K562 (cell line): ENCODE results near the gene DENND1A. TPM values are rescaled to one million over a fixed set of nuclear protein-coding genes. Genes with fewer than 3 reads are reported as not detected.

Experiments
- ATAC-seq: fragments of 200-7000 bp; cut with Tn5 transposase; 3 replicates; pipeline ENCODE4 v1.9.1; 2020; ENCODE audit warnings: moderate library complexity
- BruUV-seq: library from RNA; stranded (reverse); fragments of 400-500 nt; replicated peaks from 2 replicates; lab custom pipeline; 2021; lab: Mats Ljungman, UMichigan
- CTCF ChIA-PET: fragments of 300-600 bp; formaldehyde crosslinking; extraction: SDS; loops from one replicate; lab custom pipeline; 2021; ENCODE audit warnings: low intra/inter-chr PET ratio; lab: Yijun Ruan, JAX
- POLR2A ChIA-PET: fragments of 300-600, 350-650 bp; sonication (Branson Sonifier 250); formaldehyde crosslinking; extraction: SDS; loops from one replicate; lab custom pipeline; 2021; ENCODE audit warnings: antibody characterized with exemption, inconsistent platforms; lab: Yijun Ruan, JAX
- DNase-seq, 4 experiments: peaks; one replicate each; pipeline versions ENCODE4 v3.0.0 to v3.0.0-alpha.2; 2011 to 2018; ENCODE audit warnings: low spot score in 3 of 4, mixed read lengths in 3 of 4; ENCODE audit errors: extremely low read depth in 1 of 4
- FAIRE-seq: peaks from 2 replicates; lab custom pipeline; 2011; peaks lifted over from hg19 to GRCh38; lab: Jason Lieb, UNC
- H2AFZ ChIP-seq: 2 replicates; pipeline ENCODE4 v1.6.0; 2011; ENCODE audit warnings: low read depth, low read length, control low read depth, inconsistent platforms
- H3K27ac ChIP-seq: fragments of 200-600 bp; 3 replicates; pipeline ENCODE4 v1.8.0; 2011; ENCODE audit warnings: low read depth, mild to moderate bottlenecking, control low read depth, inconsistent platforms, low read length, moderate library complexity, mixed read lengths; ENCODE audit errors: extremely low read depth
- H3K27me3 ChIP-seq, 2 experiments: fragments of 300-600 bp in 1 of 2; 2 replicates in 1 of 2; 3 replicates in 1 of 2; pipeline versions ENCODE4 v1.6.0 to v1.8.0; 2011; ENCODE audit warnings: inconsistent platforms in 2 of 2, low read length in 2 of 2, mild to moderate bottlenecking in 1 of 2, mixed read lengths in 1 of 2, moderate library complexity in 1 of 2; ENCODE audit not compliant: control insufficient read depth in 2 of 2, insufficient read depth in 2 of 2
- H3K36me3 ChIP-seq: fragments of 300-600 bp; 3 replicates; pipeline ENCODE4 v1.8.0; 2011; ENCODE audit warnings: mild to moderate bottlenecking, low read length, inconsistent platforms; ENCODE audit not compliant: control insufficient read depth, insufficient read depth
- H3K4me1 ChIP-seq, 2 experiments: fragments of 200-600 bp in 1 of 2; replicated peaks in 1 of 2; 2 replicates in 1 of 2; 3 replicates in 1 of 2; pipeline versions ENCODE4 v1.5.1 to v1.8.0; 2011; ENCODE audit warnings: inconsistent platforms in 2 of 2, low read length in 2 of 2, mild to moderate bottlenecking in 1 of 2, mixed read lengths in 1 of 2, moderate library complexity in 1 of 2; ENCODE audit not compliant: control insufficient read depth in 2 of 2, insufficient read depth in 2 of 2
- H3K4me2 ChIP-seq: 2 replicates; pipeline ENCODE4 v1.6.1; 2011; ENCODE audit warnings: low read length, control low read depth, inconsistent platforms, mixed read lengths; ENCODE audit not compliant: insufficient read depth
- H3K4me3 ChIP-seq: fragments of 200-600 bp; sonication (generic), shearing (Covaris generic); 2 replicates; pipeline ENCODE4 v1.5.1; 2016; ENCODE audit warnings: control low read depth, inconsistent platforms
- H3K79me2 ChIP-seq: fragments of 200-600 bp; 3 replicates; pipeline ENCODE4 v1.8.0; 2011; ENCODE audit warnings: low read length, inconsistent platforms; ENCODE audit not compliant: control insufficient read depth, insufficient read depth
- H3K9ac ChIP-seq, 2 experiments: 2 replicates each; pipeline versions ENCODE4 v1.6.0 to v1.6.1; 2011; ENCODE audit warnings: low read depth in 2 of 2, low read length in 2 of 2, control low read depth in 1 of 2, inconsistent platforms in 1 of 2, mild to moderate bottlenecking in 1 of 2, mixed read lengths in 1 of 2; ENCODE audit not compliant: insufficient read depth in 1 of 2
- H3K9me1 ChIP-seq: one replicate; pipeline ENCODE4 v1.6.0; 2011; ENCODE audit warnings: inconsistent platforms, mild to moderate bottlenecking, low read length, moderate library complexity; ENCODE audit not compliant: control insufficient read depth, insufficient read depth
- H3K9me3 ChIP-seq: replicated peaks from 2 replicates; pipeline ENCODE4 v1.5.1; 2011; ENCODE audit warnings: low read depth, low read length, inconsistent platforms; ENCODE audit not compliant: control insufficient read depth, insufficient read depth
- H4K20me1 ChIP-seq: replicated peaks from 2 replicates; pipeline ENCODE4 v1.6.1; 2011; ENCODE audit warnings: low read length, inconsistent platforms, mixed read lengths; ENCODE audit not compliant: control insufficient read depth, insufficient read depth
- BRD9 ChIP-seq: fragments of 450-650 bp; IDR thresholded peaks from 2 replicates; pipeline ENCODE4 v1.6.1; 2018; ENCODE audit warnings: low read depth; ENCODE audit not compliant: partially characterized antibody
- DNMT1 ChIP-seq: fragments of 450-650 bp; IDR thresholded peaks from 2 replicates; pipeline ENCODE4 v1.6.1; 2016; ENCODE audit warnings: antibody characterized with exemption, mild to moderate bottlenecking
- GABPA ChIP-seq: fragments of 200-800 bp; sonication (Bioruptor generic); conservative IDR thresholded peaks from 2 replicates; pipeline ENCODE4 v1.6.1; 2016; ENCODE audit warnings: low read depth, missing genetic modification characterization, missing compliant biosample characterization
- GATAD2A ChIP-seq: fragments of 450-650 bp; IDR thresholded peaks from 2 replicates; pipeline ENCODE4 v1.6.1; 2017
- HDAC6 ChIP-seq: IDR thresholded peaks from 2 replicates; pipeline ENCODE4 v1.6.1; 2012; ENCODE audit warnings: low read depth, mild to moderate bottlenecking, control low read depth, inconsistent platforms, low read length, moderate library complexity
- OTX1 ChIP-seq: fragments of 450-650 bp; formaldehyde crosslinking; IDR thresholded peaks from 2 replicates; pipeline ENCODE4 v1.4.0; 2022; ENCODE audit warnings: mild to moderate bottlenecking
- SMAD1 ChIP-seq: fragments of 150-350 bp; IDR thresholded peaks from 2 replicates; pipeline ENCODE4 v1.6.1; 2014; ENCODE audit warnings: low read length, low read depth; ENCODE audit not compliant: partially characterized antibody
- TBL1XR1 ChIP-seq, 2 experiments: IDR thresholded peaks; 2 replicates each; pipeline ENCODE4 v1.6.1; 2012; ENCODE audit warnings: improper control_type of control experiment in 2 of 2, low read length in 2 of 2, mild to moderate bottlenecking in 1 of 2
- TCF7 ChIP-seq: sonication (generic); IDR thresholded peaks from 2 replicates; pipeline ENCODE4 v1.6.1; 2016; ENCODE audit warnings: antibody characterized with exemption, borderline replicate concordance
- ZNF436 ChIP-seq: fragments of 250-450, 450-650 bp; sonication (Bioruptor Pico); formaldehyde crosslinking; IDR thresholded peaks from 2 replicates; pipeline ENCODE4 v1.7.0; 2020; ENCODE audit warnings: mild to moderate bottlenecking
- WGBS: fragments of 100-300 bp; shearing (Covaris generic); methylation state at CpG from one replicate; pipeline ENCODE4 v1.1.6; 2016; ENCODE audit warnings: low coverage, mixed read lengths; ENCODE audit not compliant: insufficient coverage; ENCODE audit errors: missing lambda C conversion rate; 5-methylcytosine and 5-hydroxymethylcytosine counted together
- in situ Hi-C: fragments of 300-500 bp; cut with MboI; formaldehyde crosslinking; loops from 4 replicates; pipeline ENCODE4 v1.15.0; 2018; ENCODE audit warnings: inconsistent platforms, mixed read lengths
- intact Hi-C: fragments of 100-400 bp; cut with micrococcal nuclease; formaldehyde crosslinking; loops from 2 replicates; pipeline ENCODE4 v1.14.2; 2022
- polyA plus RNA-seq, 8 experiments: library from polyadenylated mRNA; depleted of rRNA in 4 of 8; stranded (reverse) in 5 of 8; unstranded in 3 of 8; fragments of >200 nt; fragmentation: Nextera tagmentation in 2 of 8; fragmentation: Illumina TruSeq in 1 of 8; extraction: Ambion mirVana in 2 of 8; extraction: Trizol in 1 of 8; gene quantifications; 2 replicates each; pipeline versions ENCODE4 v1.2.1 to v1.2.3, GENCODE V29; 2011 to 2014; ENCODE audit warnings: inconsistent platforms in 1 of 8, missing spikeins in 1 of 8
- total RNA-seq, 7 experiments: library from RNA; depleted of rRNA in 6 of 7; stranded (reverse); fragments of >200 nt in 6 of 7; fragmentation: Illumina TruSeq in 2 of 7; extraction: Trizol in 2 of 7; gene quantifications; 2 replicates each; pipeline versions ENCODE4 v1.2.1 to v1.2.3, GENCODE V29; 2011 to 2021; ENCODE audit warnings: low replicate concordance in 1 of 7
- TF ChIP-seq, protein P1 (sequence below): fragments of 450-650 bp; IDR thresholded peaks from 2 replicates; pipeline ENCODE4 v1.7.0; 2016; ENCODE audit warnings: borderline replicate concordance
- TF ChIP-seq, protein P2 (sequence below): fragments of 250-450 bp; sonication (Bioruptor Pico); IDR thresholded peaks from 2 replicates; pipeline ENCODE4 v1.4.0; 2020; ENCODE audit warnings: mild to moderate bottlenecking, moderate library complexity
- TF ChIP-seq, protein P3 (sequence below): sonication (generic); formaldehyde crosslinking; IDR thresholded peaks from 2 replicates; pipeline ENCODE4 v1.8.1; 2022; ENCODE audit warnings: missing genetic modification reagents
- TF ChIP-seq, protein P4 (sequence below): sonication (generic); formaldehyde crosslinking; IDR thresholded peaks from 2 replicates; pipeline ENCODE4 v1.8.0; 2023; ENCODE audit warnings: mild to moderate bottlenecking, missing genetic modification reagents

Gene DENND1A
- total and polyA plus RNA-seq, 9 of the 15 experiments (the other 6 are each of a cell fraction or from before 2014, with no cell fraction given), result 7.6 to 29.5 (median 15.7) TPM

DNA sequence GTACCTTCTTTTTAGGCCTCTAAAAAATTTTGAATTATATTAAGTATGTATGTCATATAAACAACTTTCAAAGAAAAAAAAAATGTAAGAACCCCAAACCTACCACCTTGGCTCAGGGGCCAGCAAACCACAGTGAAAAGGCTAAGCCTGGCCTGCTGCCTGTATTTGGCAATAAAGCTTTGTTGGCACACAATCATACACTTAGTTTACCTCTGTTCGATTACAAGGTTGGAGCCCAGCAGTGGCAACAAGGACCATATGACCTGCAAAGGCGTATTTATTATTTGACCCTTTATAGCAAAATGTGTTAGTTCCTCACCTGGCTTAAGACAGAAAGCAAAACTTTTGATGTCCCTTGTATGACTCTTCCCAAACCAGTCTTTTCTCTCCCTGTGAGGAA lies 282.8 kb downstream of the DENND1A start (continued):
- TF ChIP-seq, protein P1, sequence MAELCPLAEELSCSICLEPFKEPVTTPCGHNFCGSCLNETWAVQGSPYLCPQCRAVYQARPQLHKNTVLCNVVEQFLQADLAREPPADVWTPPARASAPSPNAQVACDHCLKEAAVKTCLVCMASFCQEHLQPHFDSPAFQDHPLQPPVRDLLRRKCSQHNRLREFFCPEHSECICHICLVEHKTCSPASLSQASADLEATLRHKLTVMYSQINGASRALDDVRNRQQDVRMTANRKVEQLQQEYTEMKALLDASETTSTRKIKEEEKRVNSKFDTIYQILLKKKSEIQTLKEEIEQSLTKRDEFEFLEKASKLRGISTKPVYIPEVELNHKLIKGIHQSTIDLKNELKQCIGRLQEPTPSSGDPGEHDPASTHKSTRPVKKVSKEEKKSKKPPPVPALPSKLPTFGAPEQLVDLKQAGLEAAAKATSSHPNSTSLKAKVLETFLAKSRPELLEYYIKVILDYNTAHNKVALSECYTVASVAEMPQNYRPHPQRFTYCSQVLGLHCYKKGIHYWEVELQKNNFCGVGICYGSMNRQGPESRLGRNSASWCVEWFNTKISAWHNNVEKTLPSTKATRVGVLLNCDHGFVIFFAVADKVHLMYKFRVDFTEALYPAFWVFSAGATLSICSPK, result no peak
- TF ChIP-seq, protein P2, sequence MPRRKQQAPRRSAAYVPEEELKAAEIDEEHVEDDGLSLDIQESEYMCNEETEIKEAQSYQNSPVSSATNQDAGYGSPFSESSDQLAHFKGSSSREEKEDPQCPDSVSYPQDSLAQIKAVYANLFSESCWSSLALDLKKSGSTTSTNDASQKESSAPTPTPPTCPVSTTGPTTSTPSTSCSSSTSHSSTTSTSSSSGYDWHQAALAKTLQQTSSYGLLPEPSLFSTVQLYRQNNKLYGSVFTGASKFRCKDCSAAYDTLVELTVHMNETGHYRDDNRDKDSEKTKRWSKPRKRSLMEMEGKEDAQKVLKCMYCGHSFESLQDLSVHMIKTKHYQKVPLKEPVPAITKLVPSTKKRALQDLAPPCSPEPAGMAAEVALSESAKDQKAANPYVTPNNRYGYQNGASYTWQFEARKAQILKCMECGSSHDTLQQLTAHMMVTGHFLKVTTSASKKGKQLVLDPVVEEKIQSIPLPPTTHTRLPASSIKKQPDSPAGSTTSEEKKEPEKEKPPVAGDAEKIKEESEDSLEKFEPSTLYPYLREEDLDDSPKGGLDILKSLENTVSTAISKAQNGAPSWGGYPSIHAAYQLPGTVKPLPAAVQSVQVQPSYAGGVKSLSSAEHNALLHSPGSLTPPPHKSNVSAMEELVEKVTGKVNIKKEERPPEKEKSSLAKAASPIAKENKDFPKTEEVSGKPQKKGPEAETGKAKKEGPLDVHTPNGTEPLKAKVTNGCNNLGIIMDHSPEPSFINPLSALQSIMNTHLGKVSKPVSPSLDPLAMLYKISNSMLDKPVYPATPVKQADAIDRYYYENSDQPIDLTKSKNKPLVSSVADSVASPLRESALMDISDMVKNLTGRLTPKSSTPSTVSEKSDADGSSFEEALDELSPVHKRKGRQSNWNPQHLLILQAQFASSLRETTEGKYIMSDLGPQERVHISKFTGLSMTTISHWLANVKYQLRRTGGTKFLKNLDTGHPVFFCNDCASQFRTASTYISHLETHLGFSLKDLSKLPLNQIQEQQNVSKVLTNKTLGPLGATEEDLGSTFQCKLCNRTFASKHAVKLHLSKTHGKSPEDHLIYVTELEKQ (CRISPR knock-in tag), result no peak

DNA sequence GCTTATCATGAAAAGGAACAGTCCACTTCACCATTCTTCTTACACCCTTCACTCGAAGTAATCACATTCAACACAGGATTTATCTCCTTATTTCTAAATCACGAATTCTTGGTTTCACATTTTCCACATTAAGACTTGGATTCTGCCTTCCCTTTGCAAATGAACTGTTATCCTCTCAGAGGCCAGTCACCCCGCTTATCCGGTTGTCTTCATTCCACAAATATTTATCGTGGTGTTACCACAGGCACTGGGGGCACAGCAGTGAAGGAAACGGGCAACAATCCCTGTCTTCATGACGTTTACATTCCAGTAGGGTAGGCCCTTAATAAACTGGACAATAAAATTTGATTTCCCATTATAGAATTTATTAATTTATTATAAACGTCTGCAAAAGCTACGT lies 284.2 kb downstream of the DENND1A start:
- Histone ChIP-seq H3K4me1 (peaks cover 5 to 7% of the 10 kb centered on the region in 2 experiments; a peak in 3 of 5 replicates), H3K9ac (no peak overlapping the region), H4K20me1 (0 out of 2 replicates have a peak, but pooled peaks cover 5% of the 10 kb centered on the region), H3K9me3 (no peaks in the 10 kb centered on the region), H2AFZ (no peak overlapping the region), H3K4me3 (no peak overlapping the region), H3K79me2 (no peaks in the 10 kb centered on the region), H3K27me3 (no peaks in the 10 kb centered on the region), H3K4me2 (no peak overlapping the region), H3K36me3 (no peaks in the 10 kb centered on the region), H3K27ac (no peak overlapping the region), H3K9me1 (no peaks in the 10 kb centered on the region)
- intact Hi-C loops (no loop called here), in situ Hi-C loops (no loop called here)
- no peak for ATAC-seq
- POLR2A ChIA-PET, result interaction anchor here (2.2 kb wide), 1 partner anchor 10 kb away, joined by 8 read pairs; no protein-coding TSS in a partner anchor
- 80% methylated on average over 9 of the region's 9 CpGs for WGBS
- no peak for FAIRE-seq
- no TSS peak for BruUV-seq
- CTCF ChIA-PET, result no interaction called here
- DNase-seq, result no peak
- TF ChIP-seq GABPA (tag) (no peak), BRD9 (no peak), SMAD1 (no peak), DNMT1 (no peak), OTX1 (CRISPR knock-in tag) (no peak), HDAC6 (no peak), TCF7 (no peak), ZNF436 (CRISPR knock-in tag) (no peak), GATAD2A (no peak), TBL1XR1 (IDR thresholded peaks at IDR 0.05; ENCODE audit: low read length in 2 of 2) (no peak)
- TF ChIP-seq, protein P3, sequence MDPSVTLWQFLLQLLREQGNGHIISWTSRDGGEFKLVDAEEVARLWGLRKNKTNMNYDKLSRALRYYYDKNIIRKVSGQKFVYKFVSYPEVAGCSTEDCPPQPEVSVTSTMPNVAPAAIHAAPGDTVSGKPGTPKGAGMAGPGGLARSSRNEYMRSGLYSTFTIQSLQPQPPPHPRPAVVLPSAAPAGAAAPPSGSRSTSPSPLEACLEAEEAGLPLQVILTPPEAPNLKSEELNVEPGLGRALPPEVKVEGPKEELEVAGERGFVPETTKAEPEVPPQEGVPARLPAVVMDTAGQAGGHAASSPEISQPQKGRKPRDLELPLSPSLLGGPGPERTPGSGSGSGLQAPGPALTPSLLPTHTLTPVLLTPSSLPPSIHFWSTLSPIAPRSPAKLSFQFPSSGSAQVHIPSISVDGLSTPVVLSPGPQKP (CRISPR knock-in tag), result no peak
- TF ChIP-seq, protein P4, sequence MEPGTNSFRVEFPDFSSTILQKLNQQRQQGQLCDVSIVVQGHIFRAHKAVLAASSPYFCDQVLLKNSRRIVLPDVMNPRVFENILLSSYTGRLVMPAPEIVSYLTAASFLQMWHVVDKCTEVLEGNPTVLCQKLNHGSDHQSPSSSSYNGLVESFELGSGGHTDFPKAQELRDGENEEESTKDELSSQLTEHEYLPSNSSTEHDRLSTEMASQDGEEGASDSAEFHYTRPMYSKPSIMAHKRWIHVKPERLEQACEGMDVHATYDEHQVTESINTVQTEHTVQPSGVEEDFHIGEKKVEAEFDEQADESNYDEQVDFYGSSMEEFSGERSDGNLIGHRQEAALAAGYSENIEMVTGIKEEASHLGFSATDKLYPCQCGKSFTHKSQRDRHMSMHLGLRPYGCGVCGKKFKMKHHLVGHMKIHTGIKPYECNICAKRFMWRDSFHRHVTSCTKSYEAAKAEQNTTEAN, result no peak
